Ishikawa (cell line): Measurements from ENCODE around the gene SPAG7.

Experiments
- TCF12 ChIP-seq: IDR thresholded peaks from 2 replicates; pipeline ENCODE4 v1.6.1; 2012; ENCODE audit warnings: low read depth
- USF1 ChIP-seq: IDR thresholded peaks from 2 replicates; pipeline ENCODE4 v1.6.1; 2012

GRCh38 chr17:4944554-4945175 lies 23.0 kb downstream of the SPAG7 start:
- TF ChIP-seq TCF12 (no peak), USF1 (no peak)
